ENCODE data around the gene TIFAB. TPM values are rescaled to one million over a fixed set of nuclear protein-coding genes. Genes with fewer than 3 reads are reported as not detected.

Gene TIFAB
- polyA plus RNA-seq, 2 of the 4 experiments (the other 2 are of a cell fraction), result not detected

GRCh38 chr5:135491552-135492318 lies 39.6 kb upstream of the TIFAB start (continued):
- TF ChIP-seq RNF2 (IDR thresholded peaks at IDR 0.05; ENCODE audit: borderline replicate concordance, low read depth) (no peak), HMGXB4 (CRISPR knock-in tag; IDR thresholded peaks at IDR 0.05; ENCODE audit: borderline replicate concordance) (no peak)

GRCh38 chr5:135491038-135491551 lies 38.9 kb upstream of the TIFAB start:
- DNase-seq (ENCODE audit: low read depth in 1 of 2, low spot score in 1 of 2), result no peak
- H3K4me2 ChIP-seq, result no peak overlapping the region
- TF ChIP-seq POLR2AphosphoS2 (conservative IDR thresholded peaks at IDR 0.05; ENCODE audit: low read length) (no peak), NR3C1 (IDR thresholded peaks at IDR 0.05) (no peak), RARB (CRISPR knock-in tag; IDR thresholded peaks at IDR 0.05) (no peak), ZSCAN20 (CRISPR knock-in tag; IDR thresholded peaks at IDR 0.05) (no peak), PHF8 (IDR thresholded peaks at IDR 0.05; ENCODE audit: borderline replicate concordance, low read depth) (no peak), CTCF (IDR thresholded peaks at IDR 0.05) (no peak), HOXA7 (CRISPR knock-in tag; IDR thresholded peaks at IDR 0.05) (no peak), GATA3 (IDR thresholded peaks at IDR 0.05; ENCODE audit: borderline replicate concordance) (no peak), ELK1 (IDR thresholded peaks at IDR 0.05; ENCODE audit: low read depth, low read length) (no peak), RCOR1 (IDR thresholded peaks at IDR 0.05; ENCODE audit: low read depth, low read length) (no peak)
- ChIA-PET POLR2A (no interaction called here), CTCF (interaction anchor here (0.9 to 6.1 kb wide), 7 partner anchors 9 to 219 kb away, joined by 3 to 43 read pairs (median 3); no protein-coding TSS in a partner anchor)
- 92% methylated on average over 14 of the region's 14 CpGs for WGBS (ENCODE audit: missing lambda C conversion rate)
- FAIRE-seq, result no peak
- no peaks in the 10 kb centered on the region for H3K9me3 ChIP-seq
- H3K4me1 ChIP-seq, result peaks cover 31% of the 10 kb centered on the region
- no peak overlapping the region for H3K4me3 ChIP-seq
- no peak for ATAC-seq
- no peak overlapping the region for H3K27ac ChIP-seq

GRCh38 chr5:135490245-135491037 lies 38.3 kb upstream of the TIFAB start:
- DNase-seq (ENCODE audit: low read depth in 1 of 2, low spot score in 1 of 2) (no peak), ATAC-seq (no peak), FAIRE-seq (no peak)
- H3K4me1 ChIP-seq, result peaks cover 31% of the 10 kb centered on the region
- ChIA-PET POLR2A (no interaction called here), CTCF (interaction anchor here (0.9 to 6.1 kb wide), 5 partner anchors 25 to 220 kb away, joined by 3 to 43 read pairs (median 3); no protein-coding TSS in a partner anchor)
- WGBS (ENCODE audit: missing lambda C conversion rate), result 96% methylated on average over 46 of the region's 49 CpGs
- H3K4me3 ChIP-seq, result no peak overlapping the region
- no peak overlapping the region for H3K4me2 ChIP-seq
- no peak overlapping the region for H3K27ac ChIP-seq
- H3K9me3 ChIP-seq, result no peaks in the 10 kb centered on the region
- TF ChIP-seq SREBF2 (IDR thresholded peaks at IDR 0.05) (no peak), RAD21 (conservative IDR thresholded peaks at IDR 0.05 in 1 of 2, IDR thresholded peaks at IDR 0.05 in 1 of 2) (no peak), MAX (IDR thresholded peaks at IDR 0.05) (no peak), HOXB5 (CRISPR knock-in tag; IDR thresholded peaks at IDR 0.05) (no peak), HEYL (CRISPR knock-in tag; IDR thresholded peaks at IDR 0.05) (no peak), CBX8 (IDR thresholded peaks at IDR 0.05) (no peak), FOSL2 (IDR thresholded peaks at IDR 0.05) (no peak), FOSL2 (CRISPR knock-in tag; IDR thresholded peaks at IDR 0.05) (no peak), ZNF302 (CRISPR knock-in tag; IDR thresholded peaks at IDR 0.05) (no peak), JUNB (IDR thresholded peaks at IDR 0.05) (no peak), ELK1 (IDR thresholded peaks at IDR 0.05; ENCODE audit: low read depth, low read length) (no peak), TP53 (CRISPR knock-in tag; IDR thresholded peaks at IDR 0.05) (no peak), HES2 (IDR thresholded peaks at IDR 0.05) (no peak), POLR2A (IDR thresholded peaks at IDR 0.05; ENCODE audit: low read length) (no peak), HOXB13 (CRISPR knock-in tag; IDR thresholded peaks at IDR 0.05; ENCODE audit: low read depth) (no peak), GATA3 (IDR thresholded peaks at IDR 0.05; ENCODE audit: borderline replicate concordance) (no peak), HDAC2 (IDR thresholded peaks at IDR 0.05) (no peak), CHD2 (IDR thresholded peaks at IDR 0.05; ENCODE audit: low read length, partially characterized antibody) (no peak)
